Endothelial cell of umbilical vein (primary cell): ENCODE results near the gene HOXB7. TPM values are rescaled to one million over a fixed set of nuclear protein-coding genes. Genes with fewer than 3 reads are reported as not detected.

Experiments used
- BruUV-seq: library from RNA; stranded (reverse); fragments of 400-500 nt; replicated peaks from 2 replicates; lab custom pipeline; 2021; lab: Mats Ljungman, UMichigan
- CTCF ChIA-PET: fragments of 300-600, 350-600 bp; sonication (Branson Sonifier 250); formaldehyde crosslinking; loops from one replicate; lab custom pipeline; 2021; ENCODE audit warnings: antibody characterized with exemption, inconsistent platforms; lab: Charles Lee
- POLR2A ChIA-PET: fragments of 300-600, 350-600 bp; sonication (Branson Sonifier 250); formaldehyde crosslinking; loops from one replicate; lab custom pipeline; 2021; ENCODE audit warnings: antibody characterized with exemption, inconsistent platforms; lab: Charles Lee
- DNase-seq: peaks from one replicate; pipeline ENCODE4 v3.0.0-alpha.2; 2011; ENCODE audit warnings: low read depth, low spot score
- FAIRE-seq: peaks from 2 replicates; lab custom pipeline; 2011; peaks lifted over from hg19 to GRCh38; lab: Jason Lieb, UNC
- H2AFZ ChIP-seq: 2 replicates; pipeline ENCODE4 v1.6.0; 2012; ENCODE audit warnings: low read depth, low read length, control low read depth, inconsistent platforms
- H3K27ac ChIP-seq: 2 replicates; pipeline ENCODE4 v1.5.1; 2011; ENCODE audit warnings: low read depth, mild to moderate bottlenecking, control low read depth, low read length, moderate library complexity; ENCODE audit not compliant: insufficient read depth
- H3K27me3 ChIP-seq, 2 experiments: 2 replicates each; pipeline versions ENCODE4 v1.6.0 to v1.6.1; 2011; ENCODE audit warnings: low read length in 2 of 2, mixed read lengths in 1 of 2; ENCODE audit not compliant: control insufficient read depth in 2 of 2, insufficient read depth in 2 of 2
- H3K36me3 ChIP-seq, 2 experiments: 2 replicates in 1 of 2; 3 replicates in 1 of 2; pipeline ENCODE4 v1.5.1; 2011; ENCODE audit warnings: low read length in 2 of 2, mild to moderate bottlenecking in 1 of 2, moderate library complexity in 1 of 2; ENCODE audit not compliant: control insufficient read depth in 2 of 2, insufficient read depth in 2 of 2; ENCODE audit errors: extremely low read depth in 1 of 2
- H3K4me1 ChIP-seq: 3 replicates; pipeline ENCODE4 v1.5.1; 2011; ENCODE audit warnings: mild to moderate bottlenecking, low read length; ENCODE audit not compliant: control insufficient read depth, insufficient read depth; ENCODE audit errors: extremely low read depth
- H3K4me2 ChIP-seq: 2 replicates; pipeline ENCODE4 v1.6.1; 2011; ENCODE audit warnings: low read length, control low read depth, mixed read lengths; ENCODE audit not compliant: insufficient read depth
- H3K4me3 ChIP-seq, 3 experiments: fragments of 200-600 bp in 1 of 3; sonication (generic), shearing (Covaris generic) in 1 of 3; replicated peaks in 1 of 3; 2 replicates each; pipeline ENCODE4 v1.5.1; 2011 to 2016; ENCODE audit warnings: control low read depth in 3 of 3, low read length in 3 of 3, mild to moderate bottlenecking in 2 of 3, inconsistent platforms in 1 of 3, low read depth in 1 of 3, moderate library complexity in 1 of 3; ENCODE audit not compliant: insufficient read depth in 1 of 3
- H3K79me2 ChIP-seq: 2 replicates; pipeline ENCODE4 v1.6.0; 2012; ENCODE audit warnings: low read length, inconsistent platforms; ENCODE audit not compliant: control insufficient read depth, insufficient read depth
- H3K9ac ChIP-seq: replicated peaks from 2 replicates; pipeline ENCODE3; 2011; ENCODE audit warnings: low read length, control low read depth; ENCODE audit not compliant: insufficient read depth; ENCODE audit errors: extremely low read depth
- H3K9me1 ChIP-seq: replicated peaks from 3 replicates; pipeline ENCODE4 v1.6.0; 2011; ENCODE audit warnings: mild to moderate bottlenecking, low read length; ENCODE audit not compliant: control insufficient read depth, insufficient read depth; ENCODE audit errors: extremely low read depth
- H3K9me3 ChIP-seq: replicated peaks from 2 replicates; pipeline ENCODE4 v1.5.1; 2012; ENCODE audit warnings: low read length, inconsistent platforms; ENCODE audit not compliant: control insufficient read depth, insufficient read depth
- H4K20me1 ChIP-seq: replicated peaks from 2 replicates; pipeline ENCODE3; 2011; ENCODE audit warnings: mild to moderate bottlenecking, low read length; ENCODE audit not compliant: control insufficient read depth, insufficient read depth; ENCODE audit errors: extremely low read depth
- EZH2 ChIP-seq: IDR thresholded peaks from 2 replicates; pipeline ENCODE4 v1.6.1; 2012; ENCODE audit warnings: borderline replicate concordance, low read depth, mild to moderate bottlenecking, moderate library complexity, low read length, inconsistent platforms; ENCODE audit not compliant: severe bottlenecking
- GATA2 ChIP-seq: IDR thresholded peaks from 2 replicates; pipeline ENCODE4 v1.7.0; 2011; ENCODE audit warnings: low read depth, mild to moderate bottlenecking, moderate library complexity, mixed read lengths, low read length; ENCODE audit not compliant: insufficient read length, insufficient read depth
- MYC ChIP-seq: IDR thresholded peaks from one replicate; pipeline ENCODE4 v1.6.1; 2011; ENCODE audit warnings: mild to moderate bottlenecking, low read depth, low read length
- POLR2A ChIP-seq: IDR thresholded peaks from 2 replicates; pipeline ENCODE4 v1.6.1; 2012; ENCODE audit warnings: low read depth, mild to moderate bottlenecking, control low read depth, low read length
- POLR2AphosphoS5 ChIP-seq: IDR thresholded peaks from 2 replicates; pipeline ENCODE4 v1.6.1; 2012; ENCODE audit warnings: low read depth, mild to moderate bottlenecking, control low read depth, low read length, moderate library complexity; ENCODE audit not compliant: insufficient read depth
- dilution Hi-C: fragments of 300-500 bp; cut with MboI; formaldehyde crosslinking; loops from one replicate; pipeline ENCODE4 v1.15.0; 2019; ENCODE audit warnings: low sequenced_read_pairs; ENCODE audit not compliant: extremely low pct_ligation_motif_present
- intact Hi-C: fragments of 100-400 bp; cut with micrococcal nuclease; formaldehyde crosslinking; loops from one replicate; pipeline ENCODE4 v1.10.0; 2022
- polyA plus RNA-seq, 4 experiments: library from polyadenylated mRNA; depleted of rRNA in 3 of 4; stranded (reverse) in 3 of 4; unstranded in 1 of 4; fragments of >200 nt; gene quantifications; 2 replicates each; pipeline versions ENCODE4 v1.2.1 to v1.2.3, GENCODE V29; 2011 to 2012; ENCODE audit warnings: missing spikeins in 1 of 4
- total RNA-seq: library from RNA; stranded (reverse); gene quantifications from 2 replicates; pipeline ENCODE4 v1.2.3, GENCODE V29; 2021
- TF ChIP-seq, protein P1 (sequence below), 2 donors: IDR thresholded peaks; 1 replicate in 1 of 2; 2 replicates in 1 of 2; pipeline ENCODE4 v1.5.1; 2011; ENCODE audit warnings: low read length in 2 of 2, mild to moderate bottlenecking in 2 of 2, moderate library complexity in 2 of 2, control low read depth in 1 of 2, inconsistent platforms in 1 of 2, low read depth in 1 of 2; ENCODE audit not compliant: insufficient read depth in 1 of 2; ENCODE audit errors: extremely low read depth in 1 of 2

HOXB7 gene
- total and polyA plus RNA-seq, 2 donors (not counting 3 experiments of a cell fraction or from before 2014, with no cell fraction given): 23.5 to 24.5 TPM

DNA sequence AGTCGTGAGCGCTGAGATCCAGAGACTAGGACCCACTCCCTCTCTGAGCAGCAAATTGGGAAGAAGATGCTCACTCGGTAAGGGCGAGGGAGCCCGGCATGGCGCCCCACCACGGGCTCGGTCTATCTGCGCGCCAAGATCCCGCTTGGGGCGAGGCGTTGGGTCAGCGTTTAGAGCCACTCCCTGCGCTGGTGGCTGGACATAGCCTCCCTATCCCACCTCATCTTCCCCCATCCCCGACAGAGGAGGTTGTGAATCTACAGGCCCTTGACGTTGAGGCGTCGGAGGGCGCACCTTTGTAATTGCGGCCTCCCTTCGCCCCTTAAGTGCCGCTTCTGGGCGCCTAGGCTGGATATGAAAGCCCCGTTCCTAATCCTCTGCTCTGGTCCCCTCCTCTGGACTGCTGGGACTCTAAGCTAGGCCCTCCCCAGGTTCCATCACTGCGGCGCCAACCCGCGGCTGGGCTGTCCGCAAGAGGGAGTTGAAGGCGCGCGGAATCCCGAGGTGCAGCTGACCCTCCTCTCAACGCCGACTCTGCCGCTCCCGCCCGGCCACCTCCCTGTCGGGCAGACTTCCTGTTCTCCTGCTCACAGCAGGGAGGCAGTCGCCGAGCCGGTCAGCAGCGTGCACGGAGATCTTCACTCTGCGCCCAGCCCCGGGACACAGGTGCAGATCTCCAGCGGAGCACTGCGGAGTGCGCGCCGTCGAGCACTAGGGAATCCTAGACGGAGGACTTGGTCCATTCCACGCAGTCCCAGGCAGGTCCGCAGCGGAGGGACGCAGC lies 31.4 kb upstream of the HOXB7 start:
- no TSS peak for BruUV-seq
- intact Hi-C loops (no loop called here), dilution Hi-C loops (no loop called here)
- Histone ChIP-seq H3K9ac (no peak overlapping the region), H3K4me2 (no peak overlapping the region), H3K4me1 (no peaks in the 10 kb centered on the region), H3K36me3 (no peaks in the 10 kb centered on the region), H3K4me3 (no peak overlapping the region), H4K20me1 (no peaks in the 10 kb centered on the region), H2AFZ (peak overlapping the region; percentile 4), H3K9me1 (no peaks in the 10 kb centered on the region), H3K9me3 (no peaks in the 10 kb centered on the region), H3K79me2 (no peaks in the 10 kb centered on the region), H3K27me3 (peaks cover 85 to 93% of the 10 kb centered on the region in 2 experiments), H3K27ac (no peak overlapping the region)
- no peak for DNase-seq
- FAIRE-seq: no peak
- CTCF ChIA-PET: no interaction called here
- no peak for TF ChIP-seq POLR2AphosphoS5
- no peak for TF ChIP-seq POLR2A
- TF ChIP-seq, protein P1, sequence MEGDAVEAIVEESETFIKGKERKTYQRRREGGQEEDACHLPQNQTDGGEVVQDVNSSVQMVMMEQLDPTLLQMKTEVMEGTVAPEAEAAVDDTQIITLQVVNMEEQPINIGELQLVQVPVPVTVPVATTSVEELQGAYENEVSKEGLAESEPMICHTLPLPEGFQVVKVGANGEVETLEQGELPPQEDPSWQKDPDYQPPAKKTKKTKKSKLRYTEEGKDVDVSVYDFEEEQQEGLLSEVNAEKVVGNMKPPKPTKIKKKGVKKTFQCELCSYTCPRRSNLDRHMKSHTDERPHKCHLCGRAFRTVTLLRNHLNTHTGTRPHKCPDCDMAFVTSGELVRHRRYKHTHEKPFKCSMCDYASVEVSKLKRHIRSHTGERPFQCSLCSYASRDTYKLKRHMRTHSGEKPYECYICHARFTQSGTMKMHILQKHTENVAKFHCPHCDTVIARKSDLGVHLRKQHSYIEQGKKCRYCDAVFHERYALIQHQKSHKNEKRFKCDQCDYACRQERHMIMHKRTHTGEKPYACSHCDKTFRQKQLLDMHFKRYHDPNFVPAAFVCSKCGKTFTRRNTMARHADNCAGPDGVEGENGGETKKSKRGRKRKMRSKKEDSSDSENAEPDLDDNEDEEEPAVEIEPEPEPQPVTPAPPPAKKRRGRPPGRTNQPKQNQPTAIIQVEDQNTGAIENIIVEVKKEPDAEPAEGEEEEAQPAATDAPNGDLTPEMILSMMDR (IDR thresholded peaks at IDR 0.05; ENCODE audit: extremely low read depth in 1 of 2, insufficient read depth in 1 of 2, low read depth in 1 of 2, low read length in 2 of 2): no peak
- no peak for TF ChIP-seq MYC
- no peak for TF ChIP-seq GATA2
- TF ChIP-seq EZH2: peak; percentile 99
- POLR2A ChIA-PET: no interaction called here
